PC-3 (cell line): Measurements from ENCODE around the gene EDIL3. TPM values are rescaled to one million over a fixed set of nuclear protein-coding genes. Genes with fewer than 3 reads are reported as not detected.

Source experiments
- ATAC-seq: fragments of 200-7000 bp; cut with Tn5 transposase; 2 replicates; pipeline ENCODE4 v1.9.1; 2020; ENCODE audit warnings: mild to moderate bottlenecking, moderate library complexity
- BruUV-seq: library from RNA; stranded (reverse); fragments of 400-500 nt; replicated peaks from 2 replicates; lab custom pipeline; 2021; lab: Mats Ljungman, UMichigan
- CTCF ChIA-PET: fragments of 300-600 bp; sonication (Branson Sonifier 250); formaldehyde crosslinking; loops from one replicate; lab custom pipeline; 2022; ENCODE audit warnings: antibody characterized with exemption; lab: Charles Lee
- POLR2A ChIA-PET: fragments of 300-600 bp; sonication (Branson Sonifier 250); formaldehyde crosslinking; loops from one replicate; lab custom pipeline; 2022; ENCODE audit warnings: antibody characterized with exemption; ENCODE audit not compliant: unreplicated experiment; lab: Charles Lee
- DNase-seq: peaks from one replicate; pipeline ENCODE4 v3.0.0-alpha.2; 2015
- H2AFZ ChIP-seq: fragments of 300-600 bp; sonication (generic); 2 replicates; pipeline ENCODE4 v1.6.0; 2016; ENCODE audit warnings: antibody characterized with exemption, low read length
- H3F3A ChIP-seq: fragments of 300-600 bp; sonication (generic); one replicate; pipeline ENCODE4 v1.6.0; 2017; ENCODE audit warnings: antibody characterized with exemption, low read length, control low read depth, mild to moderate bottlenecking; ENCODE audit not compliant: unreplicated experiment
- H3K27ac ChIP-seq: fragments of 300-600 bp; sonication (generic); 2 replicates; pipeline ENCODE4 v1.5.1; 2016; ENCODE audit warnings: mild to moderate bottlenecking, low read length
- H3K27me3 ChIP-seq: fragments of 300-600 bp; sonication (generic); 2 replicates; pipeline ENCODE4 v1.6.1; 2016; ENCODE audit warnings: low read length, mixed read lengths
- H3K36me3 ChIP-seq: fragments of 300-600 bp; sonication (generic); 2 replicates; pipeline ENCODE4 v1.6.1; 2016; ENCODE audit warnings: low read depth, mixed run types, low read length, mixed read lengths
- H3K4me1 ChIP-seq: fragments of 300-600 bp; sonication (generic); 2 replicates; pipeline ENCODE4 v1.5.1; 2016; ENCODE audit warnings: low read length; ENCODE audit not compliant: insufficient read depth
- H3K4me2 ChIP-seq: fragments of 300-600 bp; sonication (generic); 2 replicates; pipeline ENCODE4 v1.6.0; 2016; ENCODE audit warnings: low read length
- H3K4me3 ChIP-seq: fragments of 300-600 bp; sonication (generic); 2 replicates; pipeline ENCODE4 v1.5.1; 2016; ENCODE audit warnings: mild to moderate bottlenecking, low read length, mixed read lengths
- H3K79me2 ChIP-seq: fragments of 300-600 bp; sonication (generic); 2 replicates; pipeline ENCODE4 v1.6.1; 2017; ENCODE audit warnings: low read length, mixed read lengths
- H3K9ac ChIP-seq: fragments of 300-600 bp; sonication (generic); 2 replicates; pipeline ENCODE4 v1.6.0; 2016; ENCODE audit warnings: mild to moderate bottlenecking, low read length
- H3K9me2 ChIP-seq: fragments of 300-600 bp; sonication (generic); replicated peaks from 2 replicates; pipeline ENCODE4 v1.6.1; 2016; ENCODE audit warnings: mixed run types, low read length, mixed read lengths
- H3K9me3 ChIP-seq: fragments of 300-600 bp; sonication (generic); 2 replicates; pipeline ENCODE4 v1.6.1; 2016; ENCODE audit warnings: low read length, mixed read lengths
- H4K20me1 ChIP-seq: fragments of 300-600 bp; sonication (generic); 2 replicates; pipeline ENCODE4 v1.6.1; 2016; ENCODE audit warnings: low read length, mixed read lengths
- EZH2 ChIP-seq: fragments of 300-600 bp; sonication (generic); IDR thresholded peaks from one replicate; pipeline ENCODE4 v1.6.1; 2017; ENCODE audit warnings: antibody characterized with exemption, mild to moderate bottlenecking, low read length; ENCODE audit not compliant: unreplicated experiment
- EZH2phosphoT487 ChIP-seq: fragments of 300-600 bp; sonication (generic); IDR thresholded peaks from 2 replicates; pipeline ENCODE4 v1.6.1; 2018; ENCODE audit warnings: mild to moderate bottlenecking, antibody characterized with exemption, low read length, borderline replicate concordance
- intact Hi-C: fragments of 100-400 bp; cut with micrococcal nuclease; formaldehyde crosslinking; loops from 2 replicates; pipeline ENCODE4 v1.9.0; 2023
- total RNA-seq: library from RNA; depleted of rRNA; stranded (reverse); fragments of >200 nt; gene quantifications from 2 replicates; pipeline ENCODE4 v1.2.3, GENCODE V29; 2014
- TF ChIP-seq, protein P1 (sequence below): fragments of 300-600 bp; sonication (generic); conservative IDR thresholded peaks from 2 replicates; pipeline ENCODE4 v1.5.1; 2017; ENCODE audit warnings: antibody characterized with exemption, low read depth, mild to moderate bottlenecking, low read length

The EDIL3 gene
- total RNA-seq, 1 experiment from 2014 or later, result 13.8 TPM

DNA sequence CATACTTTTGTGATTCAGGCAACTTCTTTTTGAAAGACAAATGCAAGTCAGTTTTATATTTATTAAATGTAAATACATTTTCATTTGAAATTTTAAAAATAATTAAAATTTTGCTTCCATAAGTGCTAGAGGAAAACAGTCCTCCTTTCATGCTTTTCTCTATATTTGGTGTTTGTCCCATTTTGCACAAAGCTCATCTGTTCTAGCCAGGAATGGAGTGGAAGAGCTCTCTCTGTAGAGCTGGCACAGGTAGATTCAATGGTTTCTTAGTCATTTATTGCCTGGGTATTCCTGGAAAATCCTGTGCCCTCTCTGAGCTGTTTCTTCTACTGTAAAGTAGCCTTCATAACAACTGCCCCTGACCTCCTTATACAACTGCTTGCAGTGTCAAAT, 396.4 kb downstream of the EDIL3 start:
- H3F3A ChIP-seq, result no peaks in the 10 kb centered on the region
- no peaks in the 10 kb centered on the region for H3K79me2 ChIP-seq
- POLR2A ChIA-PET, result no interaction called here
- no peaks in the 10 kb centered on the region for H3K9me3 ChIP-seq
- H4K20me1 ChIP-seq, result no peaks in the 10 kb centered on the region
- H3K27me3 ChIP-seq, result no peaks in the 10 kb centered on the region
- CTCF ChIA-PET, result no interaction called here
- intact Hi-C loops, result no loop called here
- H3K4me2 ChIP-seq, result no peak overlapping the region
- no peaks in the 10 kb centered on the region for H3K9me2 ChIP-seq
- no peaks in the 10 kb centered on the region; the same call in 1 of the 2 replicates for H3K36me3 ChIP-seq
- no peaks in the 10 kb centered on the region for H3K4me1 ChIP-seq
- no peak overlapping the region for H2AFZ ChIP-seq
- TF ChIP-seq EZH2, result no peak
- TF ChIP-seq, protein P1, sequence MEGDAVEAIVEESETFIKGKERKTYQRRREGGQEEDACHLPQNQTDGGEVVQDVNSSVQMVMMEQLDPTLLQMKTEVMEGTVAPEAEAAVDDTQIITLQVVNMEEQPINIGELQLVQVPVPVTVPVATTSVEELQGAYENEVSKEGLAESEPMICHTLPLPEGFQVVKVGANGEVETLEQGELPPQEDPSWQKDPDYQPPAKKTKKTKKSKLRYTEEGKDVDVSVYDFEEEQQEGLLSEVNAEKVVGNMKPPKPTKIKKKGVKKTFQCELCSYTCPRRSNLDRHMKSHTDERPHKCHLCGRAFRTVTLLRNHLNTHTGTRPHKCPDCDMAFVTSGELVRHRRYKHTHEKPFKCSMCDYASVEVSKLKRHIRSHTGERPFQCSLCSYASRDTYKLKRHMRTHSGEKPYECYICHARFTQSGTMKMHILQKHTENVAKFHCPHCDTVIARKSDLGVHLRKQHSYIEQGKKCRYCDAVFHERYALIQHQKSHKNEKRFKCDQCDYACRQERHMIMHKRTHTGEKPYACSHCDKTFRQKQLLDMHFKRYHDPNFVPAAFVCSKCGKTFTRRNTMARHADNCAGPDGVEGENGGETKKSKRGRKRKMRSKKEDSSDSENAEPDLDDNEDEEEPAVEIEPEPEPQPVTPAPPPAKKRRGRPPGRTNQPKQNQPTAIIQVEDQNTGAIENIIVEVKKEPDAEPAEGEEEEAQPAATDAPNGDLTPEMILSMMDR, result no peak
- TF ChIP-seq EZH2phosphoT487, result no peak
- no peak overlapping the region for H3K9ac ChIP-seq
- no peak overlapping the region for H3K27ac ChIP-seq
- H3K4me3 ChIP-seq, result no peak overlapping the region
- BruUV-seq, result no TSS peak
- DNase-seq (no peak), ATAC-seq (no peak)

DNA sequence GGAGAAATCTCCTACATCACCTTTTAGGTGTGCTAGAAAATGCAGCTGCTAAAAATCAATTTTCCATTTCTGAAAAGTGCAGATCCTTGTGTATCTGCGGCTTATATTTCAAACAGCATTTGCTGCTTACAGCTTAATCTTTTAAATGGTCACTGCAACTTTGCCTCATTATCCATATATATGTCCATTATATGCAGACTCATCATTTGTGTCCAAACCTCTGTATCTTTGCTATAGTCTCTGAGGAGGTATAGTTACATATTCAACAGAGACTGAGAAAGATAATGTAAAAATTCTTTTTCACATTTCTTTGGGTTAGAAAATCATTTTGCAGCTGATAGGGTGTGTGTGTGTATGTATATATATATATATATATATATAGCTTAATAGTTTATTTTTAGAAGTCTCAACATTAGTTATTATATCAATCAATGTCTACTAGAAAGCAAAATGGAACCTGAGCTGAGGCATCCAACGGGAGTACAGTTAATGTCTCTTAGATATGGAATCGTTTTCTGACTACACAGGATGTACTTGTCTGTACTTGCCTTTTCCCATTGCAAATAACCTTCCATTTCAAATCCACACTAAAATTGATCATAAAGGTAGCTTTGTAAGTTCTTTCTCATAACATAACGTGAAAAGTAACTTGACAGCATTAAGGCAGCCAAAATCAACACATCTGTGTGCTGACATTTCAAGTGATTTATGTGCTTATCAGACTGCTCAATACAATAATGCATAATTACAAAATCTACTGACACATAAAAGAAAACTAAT, 397.0 kb downstream of the EDIL3 start:
- H3K4me2 ChIP-seq, result no peak overlapping the region

More for the DNA sequence above, 397.0 kb downstream of the EDIL3 start:
- CTCF ChIA-PET, result no interaction called here
- Histone ChIP-seq H3K36me3 (no peaks in the 10 kb centered on the region; the same call in 1 of the 2 replicates), H3K27me3 (no peaks in the 10 kb centered on the region), H3K9ac (no peak overlapping the region), H3K9me3 (no peaks in the 10 kb centered on the region), H3K4me1 (no peaks in the 10 kb centered on the region), H2AFZ (no peak overlapping the region), H3K9me2 (no peaks in the 10 kb centered on the region), H3F3A (no peaks in the 10 kb centered on the region), H3K27ac (no peak overlapping the region), H4K20me1 (no peaks in the 10 kb centered on the region), H3K4me3 (no peak overlapping the region), H3K79me2 (no peaks in the 10 kb centered on the region)
- no TSS peak for BruUV-seq
- intact Hi-C loops, result no loop called here
- POLR2A ChIA-PET, result no interaction called here
- no peak for ATAC-seq
- no peak for TF ChIP-seq EZH2
- TF ChIP-seq, protein P1, result no peak
- no peak for TF ChIP-seq EZH2phosphoT487
- no peak for DNase-seq
